ENCODE measurements around the gene FASTKD3.

GRCh38 chr5:7813007-7813406 lies 55.8 kb downstream of the FASTKD3 start:
- no peak for TF ChIP-seq CTCF (IDR thresholded peaks at IDR 0.05; ENCODE audit: insufficient read depth, low read depth, low read length)
- TF ChIP-seq EZH2 (IDR thresholded peaks at IDR 0.05; ENCODE audit: insufficient read depth, low read length): no peak
